GM19193 (cell line): ENCODE data around the gene EIF4G2.
A peak's percentile ranks its signal among the peaks of the same experiment; 100 is the strongest.

Experiments
- POLR2A ChIP-seq: IDR thresholded peaks from 4 replicates; pipeline ENCODE4 v1.6.1; 2011; ENCODE audit not compliant: insufficient read depth, insufficient read length; ENCODE audit errors: extremely low read depth

The EIF4G2 gene

DNA sequence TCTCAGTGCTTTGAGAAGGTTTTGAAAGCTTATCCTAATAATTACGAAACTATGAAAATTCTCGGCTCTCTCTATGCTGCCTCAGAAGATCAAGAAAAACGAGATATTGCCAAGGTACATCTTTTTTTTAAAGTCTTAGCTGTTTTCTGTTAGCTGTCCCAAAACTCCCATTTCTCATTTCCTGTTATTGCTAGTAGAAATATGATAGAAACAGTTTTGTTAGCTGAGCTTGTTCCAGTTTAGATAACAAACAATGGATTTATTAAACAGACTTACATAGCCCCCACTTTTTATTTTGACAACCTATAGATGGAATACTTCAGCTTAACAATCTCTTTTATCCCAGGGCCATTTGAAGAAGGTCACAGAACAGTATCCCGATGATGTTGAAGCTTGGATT is 45.0 kb downstream of the EIF4G2 start:
- TF ChIP-seq POLR2A, result no peak

DNA sequence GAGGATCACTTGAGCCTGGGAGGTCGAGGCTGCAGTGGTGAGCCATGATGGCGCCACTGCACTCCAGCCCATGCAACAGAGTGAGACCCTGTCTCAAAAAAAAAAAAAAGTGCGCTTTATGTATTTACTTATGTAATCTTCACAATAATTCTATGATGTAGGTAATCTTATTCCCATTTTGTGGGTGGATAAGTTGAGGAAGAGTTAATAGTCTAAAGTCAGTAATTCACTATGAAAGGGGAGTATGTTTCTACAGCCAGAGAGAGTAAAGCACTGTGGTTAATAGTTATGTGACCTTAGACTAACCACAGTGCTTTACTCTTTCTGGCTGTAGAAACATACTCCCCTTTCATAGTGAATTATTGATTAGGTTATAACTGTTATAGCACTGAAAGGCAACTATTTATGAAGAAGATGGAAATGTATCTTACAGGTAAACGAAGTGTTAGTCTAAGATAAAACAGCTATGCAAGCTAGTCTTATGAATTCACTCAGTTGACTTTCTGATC is 45.8 kb downstream of the EIF4G2 start:
- TF ChIP-seq POLR2A, result no peak

DNA sequence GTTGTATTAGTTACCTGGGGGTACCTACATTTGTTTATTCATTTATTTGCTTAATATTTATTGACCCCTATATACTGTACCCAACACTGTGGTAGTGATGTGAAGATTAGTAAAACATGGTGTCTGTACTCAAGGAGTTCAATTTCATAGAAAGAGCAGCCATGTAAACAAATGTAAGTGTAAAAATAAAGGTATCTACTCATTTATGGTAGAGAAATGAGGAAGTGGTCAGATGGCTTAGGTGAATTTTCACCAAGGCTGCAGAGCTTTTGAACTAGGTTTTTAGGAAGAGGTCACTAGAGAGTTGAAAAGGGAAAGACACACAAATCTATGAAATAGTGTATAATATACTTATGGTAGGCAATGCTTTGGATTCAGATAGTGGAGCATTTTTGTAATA is 46.5 kb downstream of the EIF4G2 start:
- TF ChIP-seq POLR2A, result no peak

DNA sequence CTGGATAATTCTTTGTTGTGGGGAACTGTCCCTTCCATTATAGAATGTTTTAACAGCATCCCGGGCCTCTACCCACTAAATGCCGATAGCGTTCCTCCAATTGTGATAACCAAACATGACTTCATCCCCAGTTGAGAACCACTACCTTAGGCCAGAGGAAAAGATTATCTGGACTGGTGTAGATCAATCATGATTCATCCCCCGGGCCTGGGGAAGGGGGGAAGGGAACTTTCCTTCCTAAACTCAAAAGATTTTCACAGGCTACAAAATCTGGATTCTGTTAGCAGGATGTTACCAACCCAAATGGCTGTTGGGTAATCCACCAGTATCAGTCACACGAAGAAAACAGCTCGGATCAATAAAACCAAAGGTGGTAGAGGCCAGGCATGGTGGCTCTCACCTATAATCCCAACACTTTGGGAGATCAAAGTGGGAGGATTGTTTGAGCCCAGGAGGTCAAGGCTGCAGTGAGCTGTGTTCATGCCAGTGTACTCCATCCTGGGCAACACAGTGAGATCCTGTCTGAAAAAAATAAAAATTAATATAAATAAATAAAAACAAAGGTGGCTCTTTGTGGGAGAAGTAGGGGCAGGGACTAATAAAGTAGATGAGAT is 47.5 kb downstream of the EIF4G2 start:
- no peak for TF ChIP-seq POLR2A

DNA sequence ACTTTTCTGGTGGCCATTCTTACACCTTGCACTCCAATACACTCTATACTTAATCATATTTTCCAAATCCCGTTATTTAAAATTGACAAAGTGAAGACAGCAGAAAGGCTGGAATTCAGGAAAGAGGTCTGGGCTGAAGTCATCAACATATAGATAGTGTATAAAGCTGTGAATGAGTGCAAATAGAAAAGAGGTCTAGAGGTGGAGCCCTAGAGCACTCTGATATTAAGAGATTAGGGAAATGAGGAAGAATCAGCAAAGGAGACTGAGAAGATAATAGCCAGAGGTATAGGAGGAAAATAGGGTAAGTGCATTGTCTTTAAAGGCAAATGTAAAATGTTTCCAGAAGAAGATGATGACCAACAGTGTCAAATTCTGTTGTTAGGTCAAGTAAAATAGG is 49.8 kb downstream of the EIF4G2 start:
- no peak for TF ChIP-seq POLR2A

DNA sequence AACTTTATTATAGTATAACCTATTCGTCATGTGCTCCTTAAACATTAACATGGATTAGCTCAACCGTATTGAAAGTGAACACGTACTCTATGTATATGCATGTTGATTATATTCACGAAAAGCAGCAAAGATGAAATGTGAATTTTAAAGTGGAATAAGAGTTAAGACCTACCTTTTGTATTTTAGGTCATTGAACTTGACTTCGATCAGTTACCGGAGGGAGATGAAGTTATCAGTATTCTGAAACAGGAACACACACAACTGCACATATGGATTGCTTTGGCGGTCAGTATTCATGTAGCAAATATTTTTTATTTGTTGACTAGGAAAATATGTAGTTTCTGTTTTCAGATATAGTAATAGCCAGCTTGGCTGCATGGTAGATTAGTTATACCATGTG is 56.2 kb downstream of the EIF4G2 start:
- TF ChIP-seq POLR2A, result no peak

DNA sequence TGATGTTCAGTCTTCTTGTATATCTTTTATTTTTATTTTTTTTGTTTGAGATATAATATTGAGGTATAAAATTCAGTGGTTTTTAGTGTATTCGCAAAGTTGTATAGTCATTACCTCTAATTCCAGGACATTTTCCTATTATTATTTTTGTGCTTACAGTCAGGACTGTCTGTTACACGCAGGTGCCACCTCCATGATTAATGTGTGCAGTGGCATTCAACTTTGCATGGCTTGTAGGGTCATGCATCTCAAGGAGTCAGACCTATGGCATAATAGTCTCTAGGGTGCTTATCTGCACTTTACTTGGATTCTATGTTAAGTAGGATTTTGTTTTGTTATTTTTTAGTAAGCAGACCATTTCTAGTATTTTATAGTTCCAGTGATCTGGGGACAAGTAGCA is 56.7 kb downstream of the EIF4G2 start:
- no peak for TF ChIP-seq POLR2A

DNA sequence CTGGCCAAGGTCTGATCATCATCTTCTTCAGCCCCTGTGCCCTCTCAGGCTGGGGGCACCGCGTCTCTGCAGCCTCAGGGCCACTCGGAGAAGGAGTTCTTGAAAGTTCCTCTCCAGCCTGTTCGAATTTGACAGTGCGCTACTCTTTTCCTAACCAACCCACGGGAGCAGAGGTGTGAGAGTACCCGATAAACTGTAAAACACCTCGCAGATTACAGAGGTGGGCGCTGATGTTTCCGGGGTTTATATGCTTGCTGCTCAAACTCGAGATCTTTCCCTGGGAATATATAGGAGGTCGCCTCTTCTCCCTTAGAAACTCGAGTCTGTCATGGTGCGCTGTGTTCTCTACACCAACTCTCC is 57.2 kb downstream of the EIF4G2 start:
- no peak for TF ChIP-seq POLR2A

DNA sequence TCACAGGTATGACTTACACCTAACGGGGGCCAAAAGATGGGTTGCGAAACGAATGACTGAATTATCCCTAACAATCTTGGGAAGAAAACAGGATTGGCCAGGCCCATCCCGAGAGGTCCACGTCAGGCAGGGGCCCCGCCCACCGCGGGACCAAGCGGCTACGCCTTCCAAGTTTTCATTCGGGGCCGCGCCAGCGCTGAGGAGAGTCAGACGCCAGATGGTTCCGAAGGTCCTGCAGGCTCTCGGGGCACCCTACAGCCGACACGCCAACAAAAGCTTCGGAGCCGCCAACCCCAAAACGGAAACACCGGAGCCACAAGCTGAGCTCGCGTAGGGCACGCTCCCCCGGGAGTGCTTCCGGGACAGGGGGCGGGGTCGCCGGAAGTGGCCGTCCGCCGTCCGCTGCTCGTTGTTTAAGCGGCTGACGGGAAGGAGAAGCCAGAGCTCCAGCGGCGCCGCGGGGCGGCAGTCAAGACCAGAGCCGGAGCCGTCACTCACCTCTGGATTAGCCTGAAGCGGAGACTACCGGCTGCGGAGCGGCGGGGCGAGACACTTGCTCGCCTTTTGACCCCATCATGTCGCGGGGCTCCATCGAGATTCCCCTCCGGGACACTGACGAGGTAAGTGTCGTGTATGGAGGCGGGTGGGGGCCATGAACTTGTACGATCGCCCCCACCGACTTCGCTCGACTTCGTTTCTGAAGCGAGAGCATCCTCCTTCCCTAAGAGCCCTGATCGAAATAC is 57.7 kb downstream of the EIF4G2 start, which contains the start of gene CTR9:
Gene CTR9, plus strand, starts transcription at position 409 of the 743 bp plus-strand sequence. Its CDS starts 167 bp downstream, at position 576.
- TF ChIP-seq POLR2A, result peak; percentile 97

DNA sequence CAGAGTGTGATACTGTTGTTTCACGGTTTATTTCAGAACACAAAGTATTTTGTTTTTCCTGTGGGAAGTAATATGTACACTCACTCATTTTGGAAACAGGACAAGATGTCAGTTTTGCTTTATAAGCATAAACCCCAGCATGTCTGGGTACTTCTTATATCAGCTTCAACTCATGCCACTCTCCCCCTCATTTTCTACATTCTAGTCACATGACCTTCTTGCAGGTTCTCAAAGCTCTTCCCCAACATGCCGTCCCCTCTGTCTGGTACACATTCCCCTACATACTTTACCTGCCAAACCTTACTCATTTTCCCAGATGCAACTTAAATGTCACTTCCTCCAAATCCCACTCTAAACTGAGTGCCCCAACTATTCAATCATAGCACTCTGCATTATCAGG is 59.2 kb downstream of the EIF4G2 start:
- no peak for TF ChIP-seq POLR2A

DNA sequence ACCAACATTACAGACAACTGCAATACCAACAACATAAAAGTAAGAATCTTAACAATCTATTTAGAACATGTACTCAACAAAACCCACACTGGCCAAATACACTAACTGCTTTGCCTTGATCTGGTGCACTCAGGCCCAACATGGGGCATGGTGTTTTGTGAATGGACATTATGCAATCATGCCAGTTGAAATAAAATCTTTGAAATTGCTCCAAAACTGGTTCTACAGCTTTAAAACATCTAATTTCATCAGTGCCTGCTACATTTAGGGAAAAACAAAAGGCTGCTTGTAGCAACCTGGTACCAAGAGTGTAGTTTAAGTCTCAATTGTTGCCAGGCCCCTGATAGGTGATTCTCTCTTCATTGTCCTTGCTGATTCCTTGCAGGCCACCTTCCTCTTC is 61.0 kb downstream of the EIF4G2 start:
- no peak for TF ChIP-seq POLR2A
